ENCODE results near the gene NAT8L.

NAT8L gene

GRCh38 chr4:2045518-2045951, 13.6 kb upstream of the NAT8L start:
- DNase-seq (ENCODE audit: low read depth in 2 of 2): no peak

- DNase-seq (ENCODE audit: low read depth in 2 of 2): no peak
These were observed 12.8 kb upstream of the NAT8L start for GRCh38 chr4:2046031-2046961.

GRCh38 chr4:2047031-2047660, 12.0 kb upstream of the NAT8L start:
- no peak for DNase-seq (ENCODE audit: low read depth in 2 of 2)

- no peak for DNase-seq (ENCODE audit: low read depth in 2 of 2)
These were observed 11.1 kb upstream of the NAT8L start for GRCh38 chr4:2047781-2048581.

GRCh38 chr4:2048831-2049230, 10.3 kb upstream of the NAT8L start:
- no peak for DNase-seq (ENCODE audit: low read depth in 2 of 2)

- no peak for DNase-seq (ENCODE audit: low read depth in 2 of 2)
These were observed 9.7 kb upstream of the NAT8L start for GRCh38 chr4:2049381-2049780.

- DNase-seq (ENCODE audit: low read depth in 2 of 2): no peak
These were observed 9.3 kb upstream of the NAT8L start for GRCh38 chr4:2049811-2050210.

GRCh38 chr4:2051086-2051485, 8.0 kb upstream of the NAT8L start:
- DNase-seq (ENCODE audit: low read depth in 2 of 2): no peak

GRCh38 chr4:2054217-2054616, 4.9 kb upstream of the NAT8L start:
- no peak for DNase-seq (ENCODE audit: low read depth in 2 of 2)

- DNase-seq (ENCODE audit: low read depth in 2 of 2): no peak
These were observed 1.6 kb upstream of the NAT8L start for GRCh38 chr4:2057382-2058065.

- no peak for DNase-seq (ENCODE audit: low read depth in 2 of 2)
These were observed 672 bp upstream of the NAT8L start for GRCh38 chr4:2058264-2059045.

- DNase-seq (ENCODE audit: low read depth in 2 of 2): no peak
These were observed 837 bp downstream of the NAT8L start for GRCh38 chr4:2059726-2060602.

- no peak for DNase-seq (ENCODE audit: low read depth in 2 of 2)
These were observed 1.6 kb downstream of the NAT8L start for GRCh38 chr4:2060611-2061185.

GRCh38 chr4:2061186-2062131, 2.3 kb downstream of the NAT8L start:
- no peak for DNase-seq (ENCODE audit: low read depth in 2 of 2)

GRCh38 chr4:2062168-2062807, 3.2 kb downstream of the NAT8L start:
- DNase-seq (ENCODE audit: low read depth in 2 of 2): no peak

GRCh38 chr4:2062808-2063524, 3.8 kb downstream of the NAT8L start:
- no peak for DNase-seq (ENCODE audit: low read depth in 2 of 2)

GRCh38 chr4:2063557-2064275, 4.6 kb downstream of the NAT8L start:
- no peak for DNase-seq (ENCODE audit: low read depth in 2 of 2)

All from stimulated activated CD4-positive, alpha-beta T cell treated with anti-CD3 and anti-CD28 coated beads, Interleukin-12 subunit alpha, Interleukin-12 subunit beta, amount 100 ng/mL, for 24 hours (primary cell).